Kidney tubule cell (primary cell): ENCODE data around the gene NXPH4.
A peak's percentile ranks its signal among the peaks of the same experiment; 100 is the strongest.

Experiments used
- DNase-seq: peaks from one replicate; pipeline ENCODE4 v3.0.0-alpha.2; 2018; ENCODE audit warnings: low spot score

Gene NXPH4

DNA sequence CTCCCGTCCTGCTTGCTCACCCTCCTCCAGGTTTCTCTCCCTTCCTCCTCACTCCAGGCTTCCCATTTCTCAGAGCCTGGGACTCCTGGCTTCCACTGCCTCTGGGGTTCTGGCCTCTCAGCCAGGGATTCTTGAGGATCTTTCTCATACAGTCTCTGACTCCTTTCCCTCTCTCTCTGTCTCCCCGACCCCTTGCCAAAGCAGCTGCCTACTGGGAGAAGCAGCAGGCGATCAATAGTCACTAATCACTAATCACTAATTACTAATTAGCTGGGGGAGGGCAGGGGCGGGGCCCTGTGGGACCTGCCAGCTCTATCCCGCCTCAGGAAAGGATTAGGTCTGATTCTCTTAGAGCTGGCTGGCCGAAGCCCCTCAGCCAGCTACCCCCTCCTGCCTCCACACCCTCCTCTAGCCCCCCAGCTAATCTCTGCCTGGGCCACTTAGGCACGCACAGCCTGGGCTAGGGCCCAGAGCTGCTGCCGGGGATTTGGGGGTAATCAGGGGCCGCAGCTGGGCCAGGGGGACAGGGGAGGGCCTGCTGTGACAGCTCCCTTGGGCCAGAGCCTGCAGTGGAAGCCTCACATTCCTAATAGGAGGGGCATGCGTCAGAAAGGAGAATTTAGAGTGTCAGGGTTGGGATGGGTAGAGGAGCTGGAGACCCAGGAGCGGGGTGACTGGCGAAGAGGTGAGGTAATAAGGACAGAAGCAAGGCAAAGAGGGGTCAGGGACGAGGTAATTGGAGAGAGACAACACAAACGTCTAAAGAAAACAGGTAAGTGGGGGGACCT lies 2.8 kb downstream of the NXPH4 start:
- DNase-seq = no peak

DNA sequence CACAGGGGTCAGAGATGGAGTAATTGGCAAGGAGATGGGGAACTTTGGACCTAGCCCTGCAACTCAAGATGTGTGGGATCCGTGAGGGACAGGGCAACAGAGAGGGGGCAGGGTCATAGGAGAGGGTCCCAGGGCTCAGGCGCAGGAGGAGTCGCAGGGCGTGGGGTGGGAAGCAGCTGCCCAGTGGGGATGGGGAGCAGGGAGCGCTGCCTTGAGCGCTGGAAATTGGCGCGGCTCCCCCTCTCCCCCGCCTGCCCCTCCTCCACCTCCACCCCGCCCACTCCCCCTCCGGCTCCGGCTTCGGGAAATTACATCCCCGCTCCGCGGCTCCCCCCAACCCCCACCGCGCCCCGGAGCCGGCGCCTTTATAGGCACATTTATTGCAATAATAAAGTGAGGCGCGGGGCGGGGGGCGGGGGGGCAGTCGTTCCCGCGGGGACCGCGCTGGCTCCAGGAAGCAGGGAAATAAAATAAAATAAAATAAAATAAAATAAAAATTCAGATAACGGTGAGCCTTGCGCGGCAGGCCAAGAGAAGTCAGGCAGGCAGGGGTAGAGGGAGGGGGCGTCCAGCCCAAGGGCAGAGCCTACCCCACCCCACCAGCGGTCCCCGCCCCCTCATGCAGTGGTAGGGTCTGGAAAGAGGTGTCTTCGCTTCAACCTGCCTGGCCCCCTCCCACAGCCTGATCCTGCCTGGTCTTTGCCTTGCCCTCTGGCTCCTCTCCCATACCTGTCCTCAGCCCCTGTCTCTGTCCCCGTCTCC lies 3.6 kb downstream of the NXPH4 start:
- no peak for DNase-seq

- no peak for DNase-seq
Measured at GRCh38 chr12:57220770-57221168, 4.2 kb downstream of the NXPH4 start.

DNA sequence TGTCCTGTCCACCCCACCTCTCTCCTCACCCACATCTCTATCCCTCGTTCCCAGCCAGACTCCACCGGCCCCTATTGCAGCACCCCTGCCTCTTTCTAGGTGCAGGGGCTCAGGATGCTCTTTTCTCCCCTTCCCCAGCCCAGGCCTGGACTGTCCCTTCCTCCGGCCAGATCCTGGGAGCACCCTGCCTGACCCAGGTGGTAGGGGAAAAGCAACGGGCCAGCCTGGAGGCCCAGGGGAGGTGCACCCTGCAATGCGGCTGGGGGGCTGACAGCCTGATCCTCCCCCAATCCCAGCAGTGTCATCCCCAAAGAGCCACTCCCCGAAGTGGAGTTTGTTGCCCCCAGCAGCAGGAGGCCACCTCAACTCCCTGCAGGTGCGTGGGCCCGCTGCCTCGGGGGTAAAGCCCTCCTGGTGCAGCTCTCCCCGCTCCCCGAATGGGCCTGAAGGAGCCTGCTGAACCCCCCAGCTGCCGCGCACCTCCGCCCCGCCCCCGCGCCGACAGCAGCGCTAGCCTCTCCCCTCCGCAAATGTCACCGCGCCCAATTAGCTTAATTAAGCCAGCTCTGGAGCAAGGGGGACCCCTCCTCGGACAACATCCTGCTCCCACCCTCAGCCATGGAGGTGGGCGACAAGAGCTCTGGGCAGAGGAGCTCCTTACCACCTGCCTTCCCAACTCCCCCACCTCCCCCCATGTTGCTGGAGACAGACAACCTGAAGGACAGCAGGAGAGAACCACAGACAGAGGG lies 4.7 kb downstream of the NXPH4 start:
- no peak for DNase-seq

DNA sequence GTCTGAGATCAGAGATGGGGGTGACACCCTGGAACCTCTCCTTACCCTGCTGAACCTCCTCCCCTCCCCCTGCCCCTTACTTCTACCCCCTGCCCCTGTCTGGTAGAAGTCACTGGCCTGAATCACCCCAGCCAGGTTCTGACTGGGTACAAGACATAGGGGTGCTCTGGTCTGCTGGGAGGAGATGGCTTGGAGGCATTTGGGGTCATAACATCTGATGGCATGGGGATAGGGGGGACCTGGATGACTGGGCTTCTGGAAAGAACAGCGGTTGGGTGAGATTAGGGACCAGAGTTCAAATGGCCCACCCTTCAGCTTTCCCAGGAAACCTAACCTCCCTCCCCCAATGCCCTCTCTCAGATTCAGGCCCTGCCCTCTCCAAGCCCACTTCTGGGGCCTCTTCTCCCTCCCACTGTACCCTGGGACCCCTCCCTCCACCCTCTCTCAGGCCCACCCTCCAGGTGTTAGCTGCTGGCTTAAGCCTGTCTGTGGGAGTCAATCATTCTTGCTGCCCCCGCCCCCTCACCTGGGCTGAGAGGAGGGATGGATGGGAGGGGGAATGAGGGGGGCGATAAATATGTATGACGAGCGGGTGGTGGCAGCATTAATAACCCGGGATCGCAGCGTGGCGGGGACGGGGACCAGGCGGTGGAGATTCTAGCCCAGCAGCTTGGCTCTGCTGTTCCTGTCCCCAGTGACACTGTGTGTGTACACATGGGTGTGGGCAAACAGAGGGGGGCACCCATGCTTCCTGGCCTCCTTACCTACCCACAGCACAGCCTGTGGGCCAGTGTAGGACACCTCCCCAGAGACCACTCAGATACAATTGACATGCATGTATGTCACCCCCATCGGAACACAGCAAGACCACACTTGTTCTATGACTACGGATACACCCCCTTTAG lies 5.9 kb downstream of the NXPH4 start:
- no peak for DNase-seq

GRCh38 chr12:57223191-57224165 lies 6.9 kb downstream of the NXPH4 start:
- no peak for DNase-seq

- DNase-seq = no peak
Measured at GRCh38 chr12:57224278-57224972, 7.8 kb downstream of the NXPH4 start.

- no peak for DNase-seq
Measured at GRCh38 chr12:57224973-57225679, 8.5 kb downstream of the NXPH4 start.

DNA sequence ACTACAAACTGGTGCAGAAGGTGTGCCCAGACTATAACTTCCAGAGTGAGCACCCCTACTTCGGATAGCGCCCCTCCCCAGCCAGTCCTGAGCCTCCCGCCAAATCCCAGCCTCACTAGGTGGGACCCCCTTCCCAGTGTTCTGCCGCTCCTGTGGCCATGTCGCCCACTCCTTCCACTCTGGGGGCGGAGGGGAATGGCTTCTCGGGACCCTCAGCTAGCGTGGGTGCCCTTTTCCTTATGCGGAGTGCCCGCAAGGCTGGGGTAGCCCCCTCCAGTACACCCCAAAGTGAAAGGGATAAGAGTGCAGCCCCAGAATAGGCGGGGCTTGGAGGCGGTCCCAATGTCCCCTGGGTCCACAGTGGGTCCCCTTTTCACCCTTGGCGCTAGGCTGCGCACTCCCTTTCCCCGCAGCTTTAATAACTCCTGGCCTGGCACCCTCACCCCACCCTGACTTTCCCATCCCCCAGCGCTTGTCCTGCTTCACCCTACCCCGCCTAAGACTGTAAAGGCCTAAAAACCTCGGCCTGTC lies 9.2 kb downstream of the NXPH4 start:
- no peak for DNase-seq

GRCh38 chr12:57226588-57227314 lies 10.2 kb downstream of the NXPH4 start:
- DNase-seq = no peak

DNA sequence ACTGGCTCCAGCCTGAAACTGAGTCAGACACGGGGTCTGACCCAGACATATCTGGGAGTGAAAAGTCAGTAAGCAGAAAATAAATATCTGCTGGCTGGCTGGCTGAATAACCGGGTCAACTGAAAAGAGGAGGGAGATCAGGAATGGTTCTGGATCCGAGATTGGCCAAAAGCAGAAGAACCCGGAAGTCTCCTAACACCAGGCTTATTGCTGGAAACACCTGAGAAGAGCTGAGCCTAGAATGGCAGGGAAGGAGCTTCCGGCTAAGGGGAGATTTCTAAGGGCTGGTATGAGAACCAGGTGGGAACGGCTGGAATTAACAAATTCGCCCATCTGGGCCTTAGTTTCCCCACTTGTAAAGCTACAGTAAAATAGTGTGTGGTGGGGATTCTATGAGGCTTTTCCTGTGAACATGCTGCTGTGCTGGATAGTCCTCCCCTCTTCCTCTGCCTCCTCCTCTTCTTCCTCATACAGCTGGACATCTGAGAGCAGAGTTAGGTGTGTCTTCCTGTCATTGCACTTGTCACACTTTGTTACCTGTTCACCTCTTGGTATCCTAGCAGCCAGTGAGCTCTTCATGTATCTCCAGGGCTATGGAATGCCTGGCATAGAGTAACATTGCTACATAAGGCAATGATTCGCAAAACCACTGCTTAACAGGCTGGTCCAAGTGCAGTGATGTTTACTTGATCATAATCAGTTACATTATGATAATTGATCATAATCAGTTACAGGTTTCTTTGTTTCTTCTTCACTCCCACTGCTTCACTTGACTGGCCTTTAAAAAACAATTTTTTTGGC lies 10.9 kb downstream of the NXPH4 start:
- DNase-seq = peak; percentile 75

DNA sequence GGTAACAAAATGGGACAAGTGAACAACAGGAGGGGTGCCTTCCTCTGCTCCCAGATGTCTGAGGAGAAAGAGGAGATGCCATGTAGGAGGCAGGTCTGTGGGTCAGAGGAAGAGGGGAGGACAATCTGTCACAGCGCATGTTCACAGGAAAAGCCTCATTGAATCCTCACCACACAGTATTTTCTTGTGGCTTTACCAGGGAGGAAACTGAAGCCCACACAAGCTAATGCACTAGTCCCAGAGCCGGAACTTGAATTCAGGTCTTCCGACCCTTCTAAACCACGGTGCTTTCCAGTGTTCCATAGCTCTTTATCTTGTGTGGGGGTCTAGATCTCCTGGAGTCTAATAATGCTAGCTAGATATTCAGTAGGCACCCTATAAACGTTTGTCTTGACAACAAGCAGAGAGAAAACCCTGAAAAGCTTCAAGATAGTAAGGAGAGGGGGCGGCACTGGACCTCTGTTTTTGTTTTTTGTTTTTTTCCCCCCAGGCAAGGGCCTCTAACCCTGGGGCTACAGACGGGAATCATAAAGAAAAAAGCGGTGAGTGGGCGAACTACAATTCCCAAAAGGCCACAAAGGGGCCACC lies 12.5 kb downstream of the NXPH4 start:
- DNase-seq = no peak

DNA sequence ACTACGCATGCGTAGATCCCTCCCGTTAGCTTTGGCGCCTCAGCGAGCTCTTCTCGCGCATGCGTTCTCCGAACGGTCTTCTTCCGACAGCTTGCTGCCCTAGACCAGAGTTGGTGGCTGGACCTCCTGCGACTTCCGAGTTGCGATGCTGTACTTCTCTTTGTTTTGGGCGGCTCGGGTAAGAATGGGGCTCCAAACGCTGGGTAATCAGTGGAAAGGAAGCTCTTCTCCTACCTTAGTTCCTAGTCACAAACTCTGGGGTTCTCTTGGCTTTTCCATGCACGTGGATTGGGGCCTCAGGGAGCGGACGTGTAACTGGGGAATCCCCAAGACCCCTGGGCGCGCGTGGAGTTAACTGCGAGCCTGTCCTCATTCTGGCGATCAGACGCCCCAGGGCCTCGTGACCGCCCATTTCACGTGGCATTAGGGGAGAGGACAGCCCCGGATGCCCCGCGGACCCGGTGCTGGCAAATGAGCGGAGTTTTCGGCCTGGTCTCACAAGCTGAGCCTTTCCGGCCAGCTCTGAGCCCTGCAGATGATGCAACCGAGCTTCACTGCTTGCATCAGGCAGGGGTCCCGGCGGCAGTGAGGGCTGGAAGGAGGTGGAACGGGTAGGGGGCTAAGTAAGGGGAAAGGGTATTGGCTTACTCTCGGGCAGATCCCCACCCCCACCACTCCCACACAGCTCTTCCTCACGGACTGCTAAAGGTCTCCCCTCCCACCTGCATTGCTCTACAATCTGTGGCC lies 13.2 kb downstream of the NXPH4 start, which contains the start of gene SHMT2:
Gene SHMT2 (plus strand): TSS at position 78 of the 747 bp plus-strand sequence. CDS start 68 bp downstream, at position 146.
- DNase-seq = peak; percentile 95

GRCh38 chr12:57230381-57231155 lies 14.0 kb downstream of the NXPH4 start:
- DNase-seq = no peak

DNA sequence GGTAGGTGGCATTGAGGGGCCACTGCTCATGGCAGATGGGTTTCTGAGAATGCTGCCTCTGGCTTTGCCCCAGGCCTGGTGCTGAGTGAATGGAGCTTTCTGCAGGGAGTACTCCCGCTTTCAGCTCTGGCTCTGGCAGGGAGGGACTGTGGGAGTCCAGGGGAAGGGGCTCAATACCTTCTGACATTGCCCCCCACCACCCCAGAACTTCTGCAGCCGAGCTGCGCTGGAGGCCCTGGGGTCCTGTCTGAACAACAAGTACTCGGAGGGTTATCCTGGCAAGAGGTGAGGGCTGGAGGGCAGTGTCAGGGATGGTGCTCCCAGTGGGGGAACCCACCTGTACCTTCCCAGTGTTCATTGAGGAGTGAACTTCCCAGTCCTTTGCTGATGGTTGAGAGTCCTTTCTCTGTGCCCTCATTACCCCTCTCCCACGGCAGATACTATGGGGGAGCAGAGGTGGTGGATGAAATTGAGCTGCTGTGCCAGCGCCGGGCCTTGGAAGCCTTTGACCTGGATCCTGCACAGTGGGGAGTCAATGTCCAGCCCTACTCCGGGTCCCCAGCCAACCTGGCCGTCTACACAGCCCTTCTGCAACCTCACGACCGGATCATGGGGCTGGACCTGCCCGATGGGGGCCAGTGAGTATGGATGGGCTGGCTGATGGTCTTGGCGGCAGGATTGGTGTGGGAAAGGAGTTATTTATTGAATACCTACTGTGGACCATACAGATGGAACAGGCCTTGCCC lies 14.9 kb downstream of the NXPH4 start:
- DNase-seq = no peak
